ENCODE results near the gene SGSM2.

Gene SGSM2

GRCh38 chr17:2406903-2407790, 69.8 kb downstream of the SGSM2 start:
- ATAC-seq, result peak; percentile 93
- no peak for TF ChIP-seq TOX (CRISPR knock-in tag; IDR thresholded peaks at IDR 0.05; ENCODE audit: borderline replicate concordance)
- TF ChIP-seq ZFP30 (CRISPR knock-in tag; IDR thresholded peaks at IDR 0.05), result no peak
- no peak for TF ChIP-seq ZNF70 (CRISPR knock-in tag; IDR thresholded peaks at IDR 0.05)
- TF ChIP-seq BACH2 (CRISPR knock-in tag; IDR thresholded peaks at IDR 0.05; ENCODE audit: borderline replicate concordance), result no peak
- no peak for TF ChIP-seq ZNF8 (CRISPR knock-in tag; IDR thresholded peaks at IDR 0.05)
- no peak for TF ChIP-seq PATZ1 (CRISPR knock-in tag; IDR thresholded peaks at IDR 0.05; ENCODE audit: borderline replicate concordance)
- TF ChIP-seq, protein P1, sequence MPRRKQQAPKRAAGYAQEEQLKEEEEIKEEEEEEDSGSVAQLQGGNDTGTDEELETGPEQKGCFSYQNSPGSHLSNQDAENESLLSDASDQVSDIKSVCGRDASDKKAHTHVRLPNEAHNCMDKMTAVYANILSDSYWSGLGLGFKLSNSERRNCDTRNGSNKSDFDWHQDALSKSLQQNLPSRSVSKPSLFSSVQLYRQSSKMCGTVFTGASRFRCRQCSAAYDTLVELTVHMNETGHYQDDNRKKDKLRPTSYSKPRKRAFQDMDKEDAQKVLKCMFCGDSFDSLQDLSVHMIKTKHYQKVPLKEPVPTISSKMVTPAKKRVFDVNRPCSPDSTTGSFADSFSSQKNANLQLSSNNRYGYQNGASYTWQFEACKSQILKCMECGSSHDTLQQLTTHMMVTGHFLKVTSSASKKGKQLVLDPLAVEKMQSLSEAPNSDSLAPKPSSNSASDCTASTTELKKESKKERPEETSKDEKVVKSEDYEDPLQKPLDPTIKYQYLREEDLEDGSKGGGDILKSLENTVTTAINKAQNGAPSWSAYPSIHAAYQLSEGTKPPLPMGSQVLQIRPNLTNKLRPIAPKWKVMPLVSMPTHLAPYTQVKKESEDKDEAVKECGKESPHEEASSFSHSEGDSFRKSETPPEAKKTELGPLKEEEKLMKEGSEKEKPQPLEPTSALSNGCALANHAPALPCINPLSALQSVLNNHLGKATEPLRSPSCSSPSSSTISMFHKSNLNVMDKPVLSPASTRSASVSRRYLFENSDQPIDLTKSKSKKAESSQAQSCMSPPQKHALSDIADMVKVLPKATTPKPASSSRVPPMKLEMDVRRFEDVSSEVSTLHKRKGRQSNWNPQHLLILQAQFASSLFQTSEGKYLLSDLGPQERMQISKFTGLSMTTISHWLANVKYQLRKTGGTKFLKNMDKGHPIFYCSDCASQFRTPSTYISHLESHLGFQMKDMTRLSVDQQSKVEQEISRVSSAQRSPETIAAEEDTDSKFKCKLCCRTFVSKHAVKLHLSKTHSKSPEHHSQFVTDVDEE (CRISPR knock-in tag; IDR thresholded peaks at IDR 0.05), result no peak
- no peak for TF ChIP-seq OSR1 (CRISPR knock-in tag; IDR thresholded peaks at IDR 0.05)
- TF ChIP-seq RARB (CRISPR knock-in tag; IDR thresholded peaks at IDR 0.05), result no peak
- no peak for TF ChIP-seq ISL1 (CRISPR knock-in tag; IDR thresholded peaks at IDR 0.05)
- no peak for TF ChIP-seq TCF4 (CRISPR knock-in tag; IDR thresholded peaks at IDR 0.05; ENCODE audit: borderline replicate concordance)
- TF ChIP-seq, protein P2, sequence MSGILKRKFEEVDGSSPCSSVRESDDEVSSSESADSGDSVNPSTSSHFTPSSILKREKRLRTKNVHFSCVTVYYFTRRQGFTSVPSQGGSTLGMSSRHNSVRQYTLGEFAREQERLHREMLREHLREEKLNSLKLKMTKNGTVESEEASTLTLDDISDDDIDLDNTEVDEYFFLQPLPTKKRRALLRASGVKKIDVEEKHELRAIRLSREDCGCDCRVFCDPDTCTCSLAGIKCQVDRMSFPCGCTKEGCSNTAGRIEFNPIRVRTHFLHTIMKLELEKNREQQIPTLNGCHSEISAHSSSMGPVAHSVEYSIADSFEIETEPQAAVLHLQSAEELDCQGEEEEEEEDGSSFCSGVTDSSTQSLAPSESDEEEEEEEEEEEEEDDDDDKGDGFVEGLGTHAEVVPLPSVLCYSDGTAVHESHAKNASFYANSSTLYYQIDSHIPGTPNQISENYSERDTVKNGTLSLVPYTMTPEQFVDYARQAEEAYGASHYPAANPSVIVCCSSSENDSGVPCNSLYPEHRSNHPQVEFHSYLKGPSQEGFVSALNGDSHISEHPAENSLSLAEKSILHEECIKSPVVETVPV (CRISPR knock-in tag; IDR thresholded peaks at IDR 0.05), result no peak
- no peak for TF ChIP-seq ARNTL (CRISPR knock-in tag; IDR thresholded peaks at IDR 0.05; ENCODE audit: borderline replicate concordance, low read depth)
- no peak for TF ChIP-seq ESRRG (CRISPR knock-in tag; IDR thresholded peaks at IDR 0.05)
- TF ChIP-seq ZC3H10 (CRISPR knock-in tag; IDR thresholded peaks at IDR 0.05), result no peak
- TF ChIP-seq PPARA (CRISPR knock-in tag; IDR thresholded peaks at IDR 0.05; ENCODE audit: borderline replicate concordance), result no peak
- TF ChIP-seq ZFP3 (CRISPR knock-in tag; IDR thresholded peaks at IDR 0.05), result no peak

- TF ChIP-seq PATZ1 (CRISPR knock-in tag; IDR thresholded peaks at IDR 0.05; ENCODE audit: borderline replicate concordance) (no peak), ISL1 (CRISPR knock-in tag; IDR thresholded peaks at IDR 0.05) (no peak), OSR1 (CRISPR knock-in tag; IDR thresholded peaks at IDR 0.05) (no peak), RARB (CRISPR knock-in tag; IDR thresholded peaks at IDR 0.05) (no peak), ZNF70 (CRISPR knock-in tag; IDR thresholded peaks at IDR 0.05) (no peak), SNAI2 (CRISPR knock-in tag; IDR thresholded peaks at IDR 0.05) (no peak), CSDC2 (CRISPR knock-in tag; IDR thresholded peaks at IDR 0.05) (no peak), ZFP30 (CRISPR knock-in tag; IDR thresholded peaks at IDR 0.05) (no peak), PPARA (CRISPR knock-in tag; IDR thresholded peaks at IDR 0.05; ENCODE audit: borderline replicate concordance) (no peak)
- TF ChIP-seq, protein P1 (CRISPR knock-in tag; IDR thresholded peaks at IDR 0.05), result no peak
- TF ChIP-seq, protein P2 (CRISPR knock-in tag; IDR thresholded peaks at IDR 0.05), result no peak
- no peak for ATAC-seq
Observed at GRCh38 chr17:2410951-2411350, 73.7 kb downstream of the SGSM2 start.
